Hepatocyte (in vitro differentiated cells): ENCODE results near the gene LAG3. TPM values are rescaled to one million over a fixed set of nuclear protein-coding genes. Genes with fewer than 3 reads are reported as not detected.

Experiments
- DNase-seq: peaks from one replicate; pipeline ENCODE4 v3.0.0-alpha.2; 2016; ENCODE audit warnings: low spot score
- H2AFZ ChIP-seq: fragments of 200-600 bp; sonication (generic); 2 replicates; pipeline ENCODE4 v1.6.0; 2016; ENCODE audit warnings: antibody characterized with exemption, mild to moderate bottlenecking
- H3K27ac ChIP-seq: fragments of 200-600 bp; sonication (generic); 2 replicates; pipeline ENCODE4 v1.5.1; 2016; ENCODE audit warnings: mild to moderate bottlenecking
- H3K27me3 ChIP-seq: fragments of 200-600 bp; sonication (generic); 2 replicates; pipeline ENCODE4 v1.6.1; 2016
- H3K36me3 ChIP-seq: fragments of 200-600 bp; sonication (generic); replicated peaks from 2 replicates; pipeline ENCODE4 v1.5.1; 2016; ENCODE audit warnings: low read depth; ENCODE audit not compliant: insufficient read depth
- H3K4me1 ChIP-seq: fragments of 200-600 bp; sonication (generic); 2 replicates; pipeline ENCODE4 v1.5.1; 2016; ENCODE audit warnings: mild to moderate bottlenecking, moderate library complexity; ENCODE audit not compliant: insufficient read depth
- H3K4me2 ChIP-seq: fragments of 200-600 bp; sonication (generic); 2 replicates; pipeline ENCODE4 v1.6.0; 2016
- H3K4me3 ChIP-seq: fragments of 200-600 bp; sonication (generic); 2 replicates; pipeline ENCODE4 v1.5.1; 2016; ENCODE audit warnings: mild to moderate bottlenecking
- H3K79me2 ChIP-seq: fragments of 200-600 bp; sonication (generic); 2 replicates; pipeline ENCODE4 v1.6.0; 2017; ENCODE audit warnings: mild to moderate bottlenecking
- H3K9me2 ChIP-seq: fragments of 200-600 bp; sonication (generic); replicated peaks from 2 replicates; pipeline ENCODE4 v1.6.0; 2017; ENCODE audit warnings: mild to moderate bottlenecking; ENCODE audit not compliant: insufficient read depth
- H3K9me3 ChIP-seq: fragments of 200-600 bp; sonication (generic); 2 replicates; pipeline ENCODE4 v1.5.1; 2016; ENCODE audit warnings: low read depth, mild to moderate bottlenecking
- H4K20me1 ChIP-seq: fragments of 200-600 bp; sonication (generic); 2 replicates; pipeline ENCODE4 v1.6.0; 2016; ENCODE audit warnings: mild to moderate bottlenecking; ENCODE audit not compliant: insufficient read depth, poor library complexity, severe bottlenecking
- EZH2 ChIP-seq: fragments of 200-600 bp; sonication (generic); IDR thresholded peaks from 2 replicates; pipeline ENCODE4 v1.6.1; 2016; ENCODE audit warnings: antibody characterized with exemption, mild to moderate bottlenecking, borderline replicate concordance
- EZH2phosphoT487 ChIP-seq: fragments of 200-600 bp; sonication (generic); IDR thresholded peaks from one replicate; pipeline ENCODE4 v1.6.1; 2018; ENCODE audit warnings: antibody characterized with exemption, mild to moderate bottlenecking, low read depth, moderate library complexity; ENCODE audit not compliant: unreplicated experiment, severe bottlenecking
- WGBS: methylation state at CpG from one replicate; pipeline ENCODE4 v1.1.6; 2016; ENCODE audit warnings: low lambda C conversion rate; ENCODE audit errors: missing lambda C conversion rate; 5-methylcytosine and 5-hydroxymethylcytosine counted together
- polyA plus RNA-seq: library from polyadenylated mRNA; unstranded; fragments of >200 nt; fragmentation: Nextera tagmentation; extraction: Ambion mirVana; gene quantifications from 2 replicates; pipeline ENCODE4 v1.2.1, GENCODE V29; 2016
- total RNA-seq: library from RNA; depleted of rRNA; stranded (reverse); fragments of >200 nt; gene quantifications from 2 replicates; pipeline ENCODE4 v1.2.3, GENCODE V29; 2014
- TF ChIP-seq, protein P1 (sequence below): fragments of 200-600 bp; sonication (generic); IDR thresholded peaks from 2 replicates; pipeline ENCODE4 v1.5.1; 2016; ENCODE audit warnings: antibody characterized with exemption, mild to moderate bottlenecking; ENCODE audit not compliant: poor library complexity

LAG3 gene
- total and polyA plus RNA-seq, 2 experiments from 2014 or later = 0.70 to 0.91 TPM

DNA sequence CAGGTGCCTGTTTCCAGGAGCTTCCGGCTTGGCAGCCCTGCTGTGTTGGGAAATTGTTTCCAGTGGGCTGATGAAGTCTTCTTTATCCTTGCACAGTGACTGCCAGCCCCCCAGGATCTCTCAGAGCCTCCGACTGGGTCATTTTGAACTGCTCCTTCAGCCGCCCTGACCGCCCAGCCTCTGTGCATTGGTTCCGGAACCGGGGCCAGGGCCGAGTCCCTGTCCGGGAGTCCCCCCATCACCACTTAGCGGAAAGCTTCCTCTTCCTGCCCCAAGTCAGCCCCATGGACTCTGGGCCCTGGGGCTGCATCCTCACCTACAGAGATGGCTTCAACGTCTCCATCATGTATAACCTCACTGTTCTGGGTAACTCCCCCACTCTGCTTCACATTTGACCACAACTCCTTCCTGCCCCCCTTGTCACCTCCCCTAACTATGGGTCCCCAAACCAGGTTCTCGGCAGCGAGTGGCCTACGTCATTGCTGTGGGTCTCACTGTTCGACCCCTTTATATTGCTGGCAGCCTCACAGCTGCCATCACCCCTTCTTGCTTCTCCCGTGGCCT, 2.3 kb downstream of the LAG3 start:
- peaks cover 4% of the 10 kb centered on the region for H3K79me2 ChIP-seq
- H3K9me2 ChIP-seq = no peaks in the 10 kb centered on the region
- no peaks in the 10 kb centered on the region for H3K36me3 ChIP-seq
- no peak overlapping the region for H3K4me3 ChIP-seq
- DNase-seq = no peak
- H4K20me1 ChIP-seq = peaks cover 3% of the 10 kb centered on the region
- H3K4me2 ChIP-seq = no peak overlapping the region
- H3K9me3 ChIP-seq = no peaks in the 10 kb centered on the region
- peaks cover 35% of the 10 kb centered on the region for H3K4me1 ChIP-seq
- H2AFZ ChIP-seq = no peak overlapping the region
- H3K27ac ChIP-seq = no peak overlapping the region
- no peak for TF ChIP-seq EZH2
- TF ChIP-seq EZH2phosphoT487 = no peak
- TF ChIP-seq, protein P1, sequence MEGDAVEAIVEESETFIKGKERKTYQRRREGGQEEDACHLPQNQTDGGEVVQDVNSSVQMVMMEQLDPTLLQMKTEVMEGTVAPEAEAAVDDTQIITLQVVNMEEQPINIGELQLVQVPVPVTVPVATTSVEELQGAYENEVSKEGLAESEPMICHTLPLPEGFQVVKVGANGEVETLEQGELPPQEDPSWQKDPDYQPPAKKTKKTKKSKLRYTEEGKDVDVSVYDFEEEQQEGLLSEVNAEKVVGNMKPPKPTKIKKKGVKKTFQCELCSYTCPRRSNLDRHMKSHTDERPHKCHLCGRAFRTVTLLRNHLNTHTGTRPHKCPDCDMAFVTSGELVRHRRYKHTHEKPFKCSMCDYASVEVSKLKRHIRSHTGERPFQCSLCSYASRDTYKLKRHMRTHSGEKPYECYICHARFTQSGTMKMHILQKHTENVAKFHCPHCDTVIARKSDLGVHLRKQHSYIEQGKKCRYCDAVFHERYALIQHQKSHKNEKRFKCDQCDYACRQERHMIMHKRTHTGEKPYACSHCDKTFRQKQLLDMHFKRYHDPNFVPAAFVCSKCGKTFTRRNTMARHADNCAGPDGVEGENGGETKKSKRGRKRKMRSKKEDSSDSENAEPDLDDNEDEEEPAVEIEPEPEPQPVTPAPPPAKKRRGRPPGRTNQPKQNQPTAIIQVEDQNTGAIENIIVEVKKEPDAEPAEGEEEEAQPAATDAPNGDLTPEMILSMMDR = no peak
- no peaks in the 10 kb centered on the region for H3K27me3 ChIP-seq
- WGBS = 97% methylated on average over 15 of the region's 15 CpGs

DNA sequence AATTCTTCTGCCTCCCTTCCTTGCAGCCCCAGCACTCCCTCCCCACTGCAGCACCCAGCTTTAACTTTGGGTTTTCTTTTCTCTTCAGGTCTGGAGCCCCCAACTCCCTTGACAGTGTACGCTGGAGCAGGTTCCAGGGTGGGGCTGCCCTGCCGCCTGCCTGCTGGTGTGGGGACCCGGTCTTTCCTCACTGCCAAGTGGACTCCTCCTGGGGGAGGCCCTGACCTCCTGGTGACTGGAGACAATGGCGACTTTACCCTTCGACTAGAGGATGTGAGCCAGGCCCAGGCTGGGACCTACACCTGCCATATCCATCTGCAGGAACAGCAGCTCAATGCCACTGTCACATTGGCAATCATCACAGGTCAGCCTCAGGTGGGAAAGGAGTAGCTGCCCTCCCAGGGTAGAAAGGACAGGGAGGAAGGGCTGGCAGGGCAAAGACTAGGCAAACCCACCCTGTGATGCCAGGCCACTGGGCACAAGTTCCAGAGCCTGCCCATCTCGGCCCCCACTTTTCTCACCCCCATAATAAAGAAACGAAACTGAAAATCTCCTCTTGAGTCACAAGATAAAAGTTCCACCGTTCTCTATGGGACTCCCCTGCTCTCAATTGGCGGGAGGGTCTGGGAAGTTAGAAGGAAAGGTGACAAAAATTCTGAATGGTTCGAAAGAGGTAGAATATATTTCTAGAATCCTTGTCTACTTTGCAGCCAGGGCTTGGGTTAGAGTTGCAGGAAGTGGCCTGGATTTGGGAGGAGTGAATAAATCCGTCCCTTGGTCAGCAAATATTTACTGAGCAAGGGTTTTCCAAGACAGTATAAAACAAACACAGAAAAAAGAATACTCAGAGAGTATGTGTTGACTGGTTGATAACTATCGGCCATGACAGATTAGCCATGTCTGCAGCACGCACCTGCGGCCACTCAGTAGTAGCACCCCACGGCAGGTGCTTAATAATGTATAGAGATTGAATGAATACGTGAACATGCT, 3.2 kb downstream of the LAG3 start:
- H3K9me2 ChIP-seq = no peaks in the 10 kb centered on the region
- no peaks in the 10 kb centered on the region for H4K20me1 ChIP-seq
- no peaks in the 10 kb centered on the region for H3K9me3 ChIP-seq
- H2AFZ ChIP-seq = no peak overlapping the region
- DNase-seq = no peak
- no peaks in the 10 kb centered on the region for H3K36me3 ChIP-seq
- H3K4me2 ChIP-seq = peak overlapping the region; percentile 45
- 67% methylated on average over 16 of the region's 16 CpGs for WGBS
- peaks cover 39% of the 10 kb centered on the region for H3K4me1 ChIP-seq
- TF ChIP-seq EZH2phosphoT487 (no peak), EZH2 (no peak)
- TF ChIP-seq, protein P1 = no peak
- H3K27ac ChIP-seq = peak overlapping the region; percentile 60
- H3K4me3 ChIP-seq = no peak overlapping the region
- H3K27me3 ChIP-seq = no peaks in the 10 kb centered on the region
- H3K79me2 ChIP-seq = no peaks in the 10 kb centered on the region

DNA sequence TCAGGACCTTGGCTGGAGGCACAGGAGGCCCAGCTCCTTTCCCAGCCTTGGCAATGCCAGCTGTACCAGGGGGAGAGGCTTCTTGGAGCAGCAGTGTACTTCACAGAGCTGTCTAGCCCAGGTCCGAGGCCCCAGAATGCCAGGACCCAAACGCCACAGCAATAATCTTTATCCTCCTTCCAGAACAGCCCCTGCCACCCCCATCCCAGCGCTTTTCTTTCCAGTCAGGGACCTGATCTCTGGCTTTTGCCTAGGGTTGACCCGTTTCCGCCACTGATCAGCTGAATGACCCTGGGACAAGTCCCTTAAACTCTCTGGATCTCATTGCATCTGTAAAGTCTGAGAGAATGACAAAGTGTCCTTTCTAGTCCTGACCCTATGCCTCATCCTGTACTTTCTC, 5.1 kb downstream of the LAG3 start:
- peak; percentile 2 for DNase-seq
- 92% methylated on average over 5 of the region's 5 CpGs for WGBS
- no peaks in the 10 kb centered on the region for H3K9me3 ChIP-seq
- H3K36me3 ChIP-seq = no peaks in the 10 kb centered on the region
- no peak overlapping the region for H3K4me3 ChIP-seq
- H3K27me3 ChIP-seq = no peaks in the 10 kb centered on the region
- H3K27ac ChIP-seq = no peak overlapping the region
- H3K79me2 ChIP-seq = no peaks in the 10 kb centered on the region
- no peak for TF ChIP-seq EZH2
- no peak overlapping the region for H2AFZ ChIP-seq
- H3K9me2 ChIP-seq = no peaks in the 10 kb centered on the region
- H3K4me1 ChIP-seq = peaks cover 39% of the 10 kb centered on the region
- peak overlapping the region; percentile 89 for H3K4me2 ChIP-seq
- H4K20me1 ChIP-seq = no peaks in the 10 kb centered on the region

DNA sequence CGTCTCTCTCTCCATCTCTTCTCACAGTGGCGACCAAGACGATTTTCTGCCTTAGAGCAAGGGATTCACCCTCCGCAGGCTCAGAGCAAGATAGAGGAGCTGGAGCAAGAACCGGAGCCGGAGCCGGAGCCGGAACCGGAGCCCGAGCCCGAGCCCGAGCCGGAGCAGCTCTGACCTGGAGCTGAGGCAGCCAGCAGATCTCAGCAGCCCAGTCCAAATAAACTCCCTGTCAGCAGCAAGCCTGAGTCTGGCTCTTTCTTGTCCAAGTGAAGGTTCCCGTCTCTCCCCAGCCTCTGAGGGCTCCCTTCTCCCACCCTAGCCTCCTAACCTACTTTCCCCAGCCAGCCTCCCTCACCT, 5.9 kb downstream of the LAG3 start:
- H4K20me1 ChIP-seq = no peaks in the 10 kb centered on the region
- WGBS = 29% methylated on average over 14 of the region's 14 CpGs
- H3K27me3 ChIP-seq = no peaks in the 10 kb centered on the region
- H3K36me3 ChIP-seq = no peaks in the 10 kb centered on the region
- no peaks in the 10 kb centered on the region for H3K79me2 ChIP-seq
- TF ChIP-seq, protein P1 = no peak
- TF ChIP-seq EZH2 (no peak), EZH2phosphoT487 (no peak)
- H3K4me3 ChIP-seq = no peak overlapping the region
- H3K4me1 ChIP-seq = peaks cover 39% of the 10 kb centered on the region
- peak; percentile 59 for DNase-seq
- H2AFZ ChIP-seq = peak overlapping the region; percentile 40
- peak overlapping the region; percentile 89 for H3K4me2 ChIP-seq
- peak overlapping the region; percentile 47 for H3K27ac ChIP-seq
- H3K9me3 ChIP-seq = no peaks in the 10 kb centered on the region
- no peaks in the 10 kb centered on the region for H3K9me2 ChIP-seq
